ENCODE data around the gene FZR1. TPM values are rescaled to one million over a fixed set of nuclear protein-coding genes. Genes with fewer than 3 reads are reported as not detected.
"Not testable (repeated sequence)": the region's sequence is repeated elsewhere in the genome, so short reads cannot be mapped to it uniquely, and the experiment has no call there.

The FZR1 gene
- total RNA-seq, 1 donor from 2014 or later = 44.3 TPM

DNA sequence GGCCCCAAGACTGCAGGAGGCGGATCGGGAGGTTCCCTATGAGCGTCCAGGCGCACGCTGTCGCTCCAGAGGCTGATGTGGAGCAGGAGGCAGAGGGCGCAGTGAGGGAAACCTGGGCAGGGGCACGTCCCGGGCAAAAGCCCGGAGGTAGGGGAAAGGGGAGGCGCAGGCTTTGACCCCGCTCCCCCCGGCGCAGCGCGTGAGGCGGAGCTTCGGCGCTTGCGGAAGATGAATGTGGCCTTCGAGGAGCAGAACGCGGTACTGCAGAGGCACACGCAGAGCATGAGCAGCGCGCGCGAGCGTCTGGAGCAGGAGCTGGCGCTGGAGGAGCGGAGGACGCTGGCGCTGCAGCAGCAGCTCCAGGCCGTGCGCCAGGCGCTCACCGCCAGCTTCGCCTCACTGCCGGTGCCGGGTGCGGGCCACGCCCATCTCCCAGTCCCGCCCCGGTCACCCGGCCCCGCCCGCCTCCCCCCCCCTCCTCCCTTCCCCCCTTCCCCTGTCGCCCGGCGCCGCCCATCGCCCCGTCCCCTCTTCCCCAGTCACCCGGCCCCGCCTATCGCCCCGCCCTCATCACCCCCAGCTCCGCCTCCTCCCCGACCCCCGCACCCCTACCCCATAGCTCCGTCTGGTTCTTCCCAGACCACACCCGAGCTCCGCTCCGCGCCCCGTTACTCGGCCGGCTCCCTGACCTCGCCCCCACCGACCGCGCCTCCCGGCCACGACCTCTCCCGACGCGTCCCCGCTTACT, 70.8 kb downstream of the FZR1 start:
- H3K27me3 Mint-ChIP-seq (ENCODE audit: low read depth) = no peaks in the 10 kb centered on the region
- peaks cover 5% of the 10 kb centered on the region for H3K4me1 Mint-ChIP-seq (ENCODE audit: low read depth)
- H3K27ac Mint-ChIP-seq = no peak overlapping the region
- DNase-seq (ENCODE audit: low spot score) = no peak
- H3K36me3 Mint-ChIP-seq (ENCODE audit: low read depth) = peaks cover 15% of the 10 kb centered on the region
- intact Hi-C loops (cut with micrococcal nuclease) = no loop called here
- H3K4me3 Mint-ChIP-seq (ENCODE audit: low read depth) = no peak overlapping the region
- H3K9me3 Mint-ChIP-seq = no peaks in the 10 kb centered on the region

DNA sequence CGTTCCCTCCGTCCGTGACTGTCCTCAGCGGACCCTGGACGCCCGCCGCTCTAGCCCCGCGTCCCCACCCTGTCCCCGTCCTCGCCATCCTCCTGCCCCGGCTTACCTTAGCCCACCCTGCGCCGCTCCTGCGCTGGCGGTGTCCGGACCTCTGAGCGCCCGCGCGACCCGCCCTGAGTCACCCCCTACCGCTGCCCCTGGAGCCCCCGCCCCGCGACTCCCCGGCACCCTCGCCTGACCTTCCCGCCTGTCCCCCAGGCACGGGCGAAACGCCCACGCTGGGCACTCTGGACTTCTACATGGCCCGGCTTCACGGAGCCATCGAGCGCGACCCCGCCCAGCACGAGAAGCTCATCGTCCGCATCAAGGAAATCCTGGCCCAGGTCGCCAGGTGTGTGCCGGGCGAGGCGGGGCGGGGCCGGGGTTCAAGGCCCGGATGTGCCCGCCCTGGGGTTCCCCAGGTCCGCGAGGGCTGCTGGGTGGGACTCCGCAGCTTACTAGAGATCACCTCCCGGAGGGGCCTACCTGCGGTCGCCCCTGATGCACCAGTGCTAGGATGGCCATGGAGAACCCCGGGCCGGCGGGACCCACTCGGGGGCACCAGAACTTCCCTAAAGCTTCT, 71.7 kb downstream of the FZR1 start:
- intact Hi-C loops (cut with micrococcal nuclease) = no loop called here
- Mint-ChIP-seq H3K9me3 (no peaks in the 10 kb centered on the region), H3K4me1 (ENCODE audit: low read depth) (peaks cover 2% of the 10 kb centered on the region), H3K36me3 (ENCODE audit: low read depth) (peaks cover 15% of the 10 kb centered on the region), H3K4me3 (ENCODE audit: low read depth) (no peak overlapping the region), H3K27ac (no peak overlapping the region), H3K27me3 (ENCODE audit: low read depth) (no peaks in the 10 kb centered on the region)
- no peak for DNase-seq (ENCODE audit: low spot score)

DNA sequence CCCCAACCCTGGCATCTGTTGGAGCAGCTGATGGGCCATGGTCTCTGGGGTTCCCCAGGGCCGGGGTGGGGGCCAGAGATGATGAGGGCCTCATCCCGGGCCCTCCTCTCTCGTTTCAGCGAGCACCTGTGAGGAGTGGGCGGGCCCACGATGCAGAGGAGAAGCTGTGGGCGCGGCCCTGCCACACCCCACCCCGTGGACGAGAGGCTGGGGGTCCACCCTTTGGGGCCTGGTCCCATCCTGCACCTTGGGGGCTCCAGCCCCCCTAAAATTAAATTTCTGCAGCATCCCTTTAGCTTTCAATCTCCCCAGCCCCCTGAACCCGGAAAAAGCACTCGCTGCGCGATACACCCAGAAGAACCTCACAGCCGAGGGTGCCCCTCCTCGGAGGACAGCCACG, 72.3 kb downstream of the FZR1 start:
- intact Hi-C loops (cut with micrococcal nuclease) = no loop called here
- Mint-ChIP-seq H3K4me1 (ENCODE audit: low read depth) (peaks cover 2% of the 10 kb centered on the region), H3K27ac (no peak overlapping the region), H3K9me3 (no peaks in the 10 kb centered on the region), H3K4me3 (ENCODE audit: low read depth) (no peak overlapping the region), H3K27me3 (ENCODE audit: low read depth) (peaks cover 1% of the 10 kb centered on the region), H3K36me3 (ENCODE audit: low read depth) (peaks cover 15% of the 10 kb centered on the region)
- no peak for DNase-seq (ENCODE audit: low spot score)

DNA sequence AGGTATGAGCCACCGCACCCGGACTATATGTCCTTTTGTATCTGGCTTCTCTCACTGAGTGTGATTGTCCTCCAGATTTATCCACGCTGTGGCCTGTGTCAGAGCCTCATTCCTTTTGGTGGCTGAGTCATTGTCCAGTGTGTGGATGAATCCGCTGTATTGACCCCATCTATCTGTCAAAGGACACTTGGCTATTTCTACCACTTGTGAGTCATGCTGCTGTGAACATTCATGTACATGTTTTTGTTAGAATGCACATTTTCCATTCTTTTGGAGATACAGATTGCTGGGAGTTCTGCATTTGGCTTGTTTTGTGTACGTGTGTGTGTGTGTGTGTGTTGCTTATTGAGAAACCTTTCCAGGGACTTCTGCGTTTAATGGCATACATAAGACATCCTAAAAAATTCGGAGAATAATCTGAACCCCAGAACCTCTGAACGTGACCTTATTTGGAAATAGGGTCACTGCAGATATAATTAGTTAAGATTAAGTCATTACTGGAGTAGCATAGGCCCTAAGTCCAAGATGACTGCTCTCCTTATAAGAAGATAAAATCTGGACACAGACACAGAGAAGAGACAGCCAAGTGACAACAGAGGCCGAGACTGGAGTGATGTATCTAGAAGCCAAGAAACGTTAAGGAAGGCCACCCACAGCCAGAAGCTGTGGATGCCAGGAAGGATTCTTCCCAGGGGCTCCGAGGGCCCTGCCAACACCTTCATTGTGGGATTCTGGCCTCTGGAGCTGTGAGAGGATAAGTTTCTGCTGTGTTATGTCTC, 74.2 kb downstream of the FZR1 start:
- no peaks in the 10 kb centered on the region for H3K9me3 Mint-ChIP-seq
- H3K4me3 Mint-ChIP-seq (ENCODE audit: low read depth) = no peak overlapping the region
- peaks cover 5% of the 10 kb centered on the region for H3K36me3 Mint-ChIP-seq (ENCODE audit: low read depth)
- DNase-seq (ENCODE audit: low spot score) = no peak
- no peaks in the 10 kb centered on the region for H3K4me1 Mint-ChIP-seq (ENCODE audit: low read depth)
- peaks cover 3% of the 10 kb centered on the region for H3K27me3 Mint-ChIP-seq (ENCODE audit: low read depth)
- no peak overlapping the region for H3K27ac Mint-ChIP-seq
- intact Hi-C loops (cut with micrococcal nuclease) = no loop called here

DNA sequence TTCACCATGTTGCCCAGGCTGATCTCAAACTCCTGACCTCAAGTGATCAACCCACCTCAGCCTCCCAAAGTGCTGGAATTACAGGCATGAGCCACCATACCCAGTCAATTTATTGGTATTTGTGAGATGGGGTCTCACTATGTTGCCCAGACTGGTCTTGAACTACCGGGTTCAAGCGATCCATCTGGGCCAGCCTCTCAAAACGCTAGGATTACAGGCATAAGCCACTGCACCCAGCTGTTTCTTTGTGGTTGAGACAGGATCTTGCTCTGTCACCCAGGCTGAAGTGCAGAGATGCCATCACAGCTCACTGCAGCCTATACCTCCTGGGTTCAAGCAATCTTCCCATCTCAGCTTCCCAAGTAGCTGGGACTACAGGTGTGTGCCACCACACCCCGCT, 75.7 kb downstream of the FZR1 start:
- H3K27me3 Mint-ChIP-seq (ENCODE audit: low read depth); H3K27ac Mint-ChIP-seq; H3K9me3 Mint-ChIP-seq; intact Hi-C loops (cut with micrococcal nuclease); H3K4me3 Mint-ChIP-seq (ENCODE audit: low read depth); H3K4me1 Mint-ChIP-seq (ENCODE audit: low read depth); DNase-seq (ENCODE audit: low spot score); H3K36me3 Mint-ChIP-seq (ENCODE audit: low read depth): not testable (repeated sequence)

DNA sequence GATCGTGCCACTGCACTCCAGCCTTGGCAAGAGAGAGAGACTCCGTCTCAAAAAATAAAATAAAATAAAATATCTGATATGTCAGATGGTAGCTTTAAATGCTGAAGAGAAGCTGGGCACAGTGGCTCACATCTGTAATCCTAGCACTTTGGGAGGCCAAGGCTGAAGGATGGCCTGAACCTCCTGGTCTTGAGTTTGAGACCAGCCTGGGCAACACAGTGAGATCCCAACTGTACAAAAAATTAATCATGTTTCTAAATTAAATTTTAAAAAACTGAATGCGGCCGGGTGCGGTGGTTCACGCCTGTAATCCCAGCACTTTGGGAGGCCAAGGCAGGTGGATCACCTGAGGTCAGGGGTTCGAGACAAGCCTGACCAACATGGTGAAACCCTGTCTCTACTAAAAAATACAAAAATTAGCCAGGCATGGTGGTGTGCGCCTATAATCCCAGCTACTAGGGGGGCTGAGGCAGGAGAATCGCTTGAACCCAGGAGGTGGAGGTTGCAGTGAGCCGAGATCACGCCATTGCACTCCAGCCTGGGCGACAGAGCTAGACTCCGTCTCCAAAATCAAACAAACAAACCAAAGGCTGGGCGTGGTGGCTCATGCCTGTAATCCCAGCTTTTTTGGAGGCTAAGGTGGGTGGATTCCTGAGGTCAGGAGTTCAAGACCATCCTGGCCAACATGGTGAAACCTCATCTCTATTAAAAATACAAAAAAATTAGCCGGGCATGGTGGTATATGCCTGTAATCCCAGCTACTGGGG, 78.1 kb downstream of the FZR1 start:
- intact Hi-C loops (cut with micrococcal nuclease); H3K27me3 Mint-ChIP-seq (ENCODE audit: low read depth); H3K4me1 Mint-ChIP-seq (ENCODE audit: low read depth); H3K36me3 Mint-ChIP-seq (ENCODE audit: low read depth); H3K9me3 Mint-ChIP-seq; DNase-seq (ENCODE audit: low spot score); H3K4me3 Mint-ChIP-seq (ENCODE audit: low read depth); H3K27ac Mint-ChIP-seq: not testable (repeated sequence)

DNA sequence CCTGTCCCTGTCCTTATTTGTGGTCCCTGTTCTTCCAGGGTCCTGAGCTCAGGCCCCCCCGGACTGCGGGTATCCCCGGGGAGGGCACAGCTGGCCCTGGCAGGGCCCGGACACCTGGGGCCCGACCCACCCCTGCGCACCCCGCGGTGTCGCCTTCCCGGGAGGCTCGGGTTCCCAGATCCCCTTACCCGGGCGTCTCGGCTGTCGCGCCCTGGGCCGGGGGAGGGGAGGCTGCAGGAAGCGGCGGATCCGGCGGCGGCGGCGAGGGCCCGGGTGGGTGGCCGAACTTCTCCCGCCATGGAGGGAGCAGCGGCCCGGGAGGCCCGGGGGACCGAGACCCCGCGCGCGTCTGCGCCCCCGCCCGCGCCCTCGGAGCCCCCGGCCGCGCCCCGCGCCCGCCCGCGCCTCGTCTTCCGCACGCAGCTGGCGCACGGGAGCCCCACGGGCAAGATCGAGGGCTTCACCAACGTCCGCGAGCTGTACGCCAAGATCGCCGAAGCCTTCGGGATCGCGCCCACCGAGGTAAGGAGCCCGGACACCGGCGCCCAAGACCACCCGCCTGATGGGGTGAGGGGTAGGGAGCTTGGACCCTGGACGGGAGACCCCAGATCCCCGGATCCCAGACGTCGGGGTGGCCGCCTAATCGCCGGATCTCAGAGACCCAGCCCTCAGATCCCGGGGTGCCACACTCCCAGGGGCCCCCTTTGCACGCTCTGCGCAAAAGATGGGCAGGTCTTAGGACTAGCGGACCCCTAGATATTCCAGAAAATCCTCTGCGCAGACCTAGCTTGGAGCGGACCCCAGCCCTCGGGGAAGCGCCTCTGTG, 79.4 kb downstream of the FZR1 start, which contains the start of gene GIPC3:
GIPC3 (plus strand) TSS at position 178 of the 826 bp plus-strand sequence; CDS start at position 298, 120 bp downstream.
- no peak for DNase-seq (ENCODE audit: low spot score)
- Mint-ChIP-seq H3K4me3 (ENCODE audit: low read depth) (no peak within 1 kb of the TSS), H3K27me3 (ENCODE audit: low read depth) (peaks cover 3% of the 10 kb centered on the region), H3K4me1 (ENCODE audit: low read depth) (no peaks in the 10 kb centered on the region), H3K27ac (no peak within 1 kb of the TSS), H3K36me3 (ENCODE audit: low read depth) (no peaks in the 10 kb centered on the region), H3K9me3 (peaks cover 3% of the 10 kb centered on the region)
- intact Hi-C loops (cut with micrococcal nuclease) = no loop called here

- peaks cover 3% of the 10 kb centered on the region for H3K27me3 Mint-ChIP-seq (ENCODE audit: low read depth)
- no peak overlapping the region for H3K4me3 Mint-ChIP-seq (ENCODE audit: low read depth)
- H3K9me3 Mint-ChIP-seq = peaks cover 3% of the 10 kb centered on the region
- H3K4me1 Mint-ChIP-seq (ENCODE audit: low read depth) = no peaks in the 10 kb centered on the region
- no peak overlapping the region for H3K27ac Mint-ChIP-seq
- no peak for DNase-seq (ENCODE audit: low spot score)
- no peaks in the 10 kb centered on the region for H3K36me3 Mint-ChIP-seq (ENCODE audit: low read depth)
- intact Hi-C loops (cut with micrococcal nuclease) = no loop called here
These were observed 80.1 kb downstream of the FZR1 start for GRCh38 chr19:3586127-3586626.

GRCh38 chr19:3586707-3587346, 80.7 kb downstream of the FZR1 start:
- Mint-ChIP-seq H3K9me3 (peaks cover 3% of the 10 kb centered on the region), H3K36me3 (ENCODE audit: low read depth) (no peaks in the 10 kb centered on the region), H3K4me1 (ENCODE audit: low read depth) (no peaks in the 10 kb centered on the region), H3K4me3 (ENCODE audit: low read depth) (no peak overlapping the region), H3K27ac (no peak overlapping the region), H3K27me3 (ENCODE audit: low read depth) (peaks cover 3% of the 10 kb centered on the region)
- intact Hi-C loops (cut with micrococcal nuclease) = no loop called here
- DNase-seq (ENCODE audit: low spot score) = no peak
